RWPE2 (cell line): ENCODE data around the gene MAP7.

Experiments used
- ATAC-seq: fragments of 200-7000 bp; cut with Tn5 transposase; 3 replicates; pipeline ENCODE4 v1.9.1; 2021; ENCODE audit warnings: low read depth
- DNase-seq: peaks from one replicate; pipeline ENCODE4 v3.0.0-alpha.2; 2020; ENCODE audit warnings: low spot score
- H3K27ac ChIP-seq: fragments of 450-650 bp; 2 replicates; pipeline ENCODE4 v1.5.1; 2017; ENCODE audit warnings: mild to moderate bottlenecking; ENCODE audit not compliant: poor library complexity, severe bottlenecking
- H3K27me3 ChIP-seq: fragments of 250-450 bp; sonication (Bioruptor Pico); 2 replicates; pipeline ENCODE4 v1.5.1; 2021; ENCODE audit warnings: mild to moderate bottlenecking, moderate library complexity; ENCODE audit not compliant: insufficient read depth, poor library complexity, severe bottlenecking
- H3K36me3 ChIP-seq: fragments of 250-450 bp; sonication (Bioruptor Pico); 2 replicates; pipeline ENCODE4 v1.5.1; 2020; ENCODE audit warnings: low read depth, mild to moderate bottlenecking, moderate library complexity
- H3K4me1 ChIP-seq: fragments of 250-450 bp; sonication (Bioruptor Pico); 2 replicates; pipeline ENCODE4 v1.5.1; 2021; ENCODE audit warnings: mild to moderate bottlenecking, moderate library complexity; ENCODE audit not compliant: insufficient read depth, poor library complexity, severe bottlenecking
- H3K4me3 ChIP-seq: fragments of 250-450 bp; sonication (Bioruptor Pico); 2 replicates; pipeline ENCODE4 v1.5.1; 2021; ENCODE audit warnings: mild to moderate bottlenecking, moderate library complexity; ENCODE audit not compliant: severe bottlenecking
- H3K9me3 ChIP-seq: fragments of 250-450 bp; sonication (Bioruptor Pico); 2 replicates; pipeline ENCODE4 v1.5.1; 2021; ENCODE audit warnings: mild to moderate bottlenecking, moderate library complexity; ENCODE audit not compliant: severe bottlenecking
- TF ChIP-seq, protein P1 (sequence below): fragments of 450-650 bp; IDR thresholded peaks from one replicate; pipeline ENCODE4 v1.5.1; 2017; ENCODE audit warnings: mild to moderate bottlenecking, moderate library complexity; ENCODE audit not compliant: poor library complexity, severe bottlenecking

Gene MAP7

DNA sequence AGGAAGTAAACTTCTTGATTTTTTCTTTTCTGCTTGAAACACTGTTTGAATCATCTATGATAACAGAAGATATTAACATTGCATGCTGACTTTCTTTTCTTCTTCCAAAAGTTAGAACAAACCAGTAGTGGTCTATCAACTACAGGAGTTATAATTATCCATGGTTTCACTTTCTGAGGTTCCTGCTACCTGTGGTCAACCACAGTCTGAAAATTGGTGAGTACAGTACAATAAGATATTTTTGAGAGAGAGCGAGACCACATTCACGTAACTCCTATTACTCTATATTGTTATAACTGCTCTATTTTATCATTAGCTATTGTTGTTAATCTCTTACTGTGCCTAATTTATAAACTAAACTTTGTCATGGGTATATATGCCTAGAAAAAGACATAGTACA lies 86.1 kb downstream of the MAP7 start:
- ATAC-seq (no peak), DNase-seq (no peak)
- Histone ChIP-seq H3K4me1 (peaks cover 9% of the 10 kb centered on the region), H3K27ac (no peak overlapping the region), H3K4me3 (no peak overlapping the region), H3K9me3 (peaks cover 2% of the 10 kb centered on the region), H3K36me3 (no peaks in the 10 kb centered on the region), H3K27me3 (no peaks in the 10 kb centered on the region)
- TF ChIP-seq, protein P1, sequence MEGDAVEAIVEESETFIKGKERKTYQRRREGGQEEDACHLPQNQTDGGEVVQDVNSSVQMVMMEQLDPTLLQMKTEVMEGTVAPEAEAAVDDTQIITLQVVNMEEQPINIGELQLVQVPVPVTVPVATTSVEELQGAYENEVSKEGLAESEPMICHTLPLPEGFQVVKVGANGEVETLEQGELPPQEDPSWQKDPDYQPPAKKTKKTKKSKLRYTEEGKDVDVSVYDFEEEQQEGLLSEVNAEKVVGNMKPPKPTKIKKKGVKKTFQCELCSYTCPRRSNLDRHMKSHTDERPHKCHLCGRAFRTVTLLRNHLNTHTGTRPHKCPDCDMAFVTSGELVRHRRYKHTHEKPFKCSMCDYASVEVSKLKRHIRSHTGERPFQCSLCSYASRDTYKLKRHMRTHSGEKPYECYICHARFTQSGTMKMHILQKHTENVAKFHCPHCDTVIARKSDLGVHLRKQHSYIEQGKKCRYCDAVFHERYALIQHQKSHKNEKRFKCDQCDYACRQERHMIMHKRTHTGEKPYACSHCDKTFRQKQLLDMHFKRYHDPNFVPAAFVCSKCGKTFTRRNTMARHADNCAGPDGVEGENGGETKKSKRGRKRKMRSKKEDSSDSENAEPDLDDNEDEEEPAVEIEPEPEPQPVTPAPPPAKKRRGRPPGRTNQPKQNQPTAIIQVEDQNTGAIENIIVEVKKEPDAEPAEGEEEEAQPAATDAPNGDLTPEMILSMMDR: no peak

DNA sequence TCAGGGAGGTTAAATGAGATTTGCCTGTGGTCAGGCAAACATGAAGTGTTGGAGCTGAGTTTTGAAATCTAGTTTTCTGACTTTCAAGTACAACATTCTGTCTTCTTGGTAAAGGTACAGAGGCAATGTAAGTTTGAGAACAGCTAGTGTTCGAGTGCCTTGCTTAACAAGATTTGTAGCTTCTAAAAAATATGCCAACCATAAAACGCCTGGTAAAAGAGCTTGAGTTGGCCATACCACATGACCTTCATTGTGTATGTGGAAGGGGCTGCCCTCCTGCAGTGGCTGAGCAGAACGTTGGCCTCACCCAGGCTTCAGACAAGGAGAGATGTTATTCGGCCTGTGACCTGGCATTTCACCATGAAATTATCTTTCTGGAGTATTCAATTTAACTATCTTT lies 86.5 kb downstream of the MAP7 start:
- ATAC-seq: no peak
- no peak for DNase-seq

DNA sequence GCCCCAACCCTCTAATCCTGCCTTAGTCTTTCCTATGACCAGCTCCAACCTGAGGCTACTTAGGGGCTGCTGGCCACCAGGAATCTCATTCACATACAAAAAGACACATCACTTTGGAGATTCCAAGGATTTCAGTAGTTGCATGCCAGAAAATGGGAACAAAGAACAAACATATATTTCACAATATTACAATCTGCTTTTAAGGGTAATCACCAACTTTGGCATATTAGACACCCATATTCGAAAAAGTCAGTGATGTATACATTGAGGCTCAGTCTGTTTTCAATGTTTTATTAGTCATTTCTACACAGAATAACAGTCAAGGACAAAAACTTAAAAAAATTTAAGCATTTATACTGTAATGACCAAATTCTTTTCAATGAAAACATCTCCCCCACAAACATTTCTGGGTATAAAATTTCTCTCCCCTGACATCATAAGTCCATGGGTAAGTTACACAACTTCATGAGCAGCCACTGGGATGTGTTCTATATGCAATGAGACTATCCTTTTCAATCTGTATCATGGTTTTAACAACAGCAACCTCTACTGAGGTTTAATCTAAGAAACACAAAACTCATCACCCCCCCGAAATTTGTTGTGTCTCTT lies 103.5 kb downstream of the MAP7 start:
- no peak for DNase-seq
- Histone ChIP-seq H3K4me3 (no peak overlapping the region), H3K27ac (no peak overlapping the region), H3K36me3 (no peaks in the 10 kb centered on the region), H3K4me1 (no peaks in the 10 kb centered on the region), H3K27me3 (no peaks in the 10 kb centered on the region), H3K9me3 (no peaks in the 10 kb centered on the region)
- TF ChIP-seq, protein P1: no peak
- no peak for ATAC-seq

More for the DNA sequence above, 86.5 kb downstream of the MAP7 start:
- Histone ChIP-seq H3K9me3 (peaks cover 2% of the 10 kb centered on the region), H3K27me3 (no peaks in the 10 kb centered on the region), H3K27ac (no peak overlapping the region), H3K4me3 (no peak overlapping the region), H3K4me1 (peaks cover 9% of the 10 kb centered on the region), H3K36me3 (no peaks in the 10 kb centered on the region)
- TF ChIP-seq, protein P1: no peak

DNA sequence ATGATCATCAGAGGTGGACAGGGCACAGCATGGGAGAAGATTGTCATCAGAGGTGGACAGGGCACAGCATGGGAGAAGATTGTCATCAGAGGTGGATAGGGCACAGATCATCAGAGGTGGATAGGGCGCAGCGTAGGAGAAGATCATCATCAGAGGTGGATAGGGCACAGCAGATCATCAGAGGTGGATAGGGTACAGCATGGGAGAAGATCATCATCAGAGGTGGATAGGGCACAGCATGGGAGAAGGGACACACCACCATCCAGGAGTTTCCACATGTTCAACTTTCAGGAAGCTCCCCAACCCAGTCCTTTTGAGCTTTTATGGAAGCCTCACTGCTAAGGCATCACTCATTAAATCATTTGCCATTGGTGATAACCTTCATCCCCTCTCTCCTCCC lies 104.1 kb downstream of the MAP7 start:
- Histone ChIP-seq H3K36me3 (no peaks in the 10 kb centered on the region), H3K9me3 (no peaks in the 10 kb centered on the region), H3K4me1 (peaks cover 1% of the 10 kb centered on the region), H3K27ac (no peak overlapping the region), H3K27me3 (no peaks in the 10 kb centered on the region), H3K4me3 (no peak overlapping the region)
- ATAC-seq (no peak), DNase-seq (no peak)
- TF ChIP-seq, protein P1: no peak

DNA sequence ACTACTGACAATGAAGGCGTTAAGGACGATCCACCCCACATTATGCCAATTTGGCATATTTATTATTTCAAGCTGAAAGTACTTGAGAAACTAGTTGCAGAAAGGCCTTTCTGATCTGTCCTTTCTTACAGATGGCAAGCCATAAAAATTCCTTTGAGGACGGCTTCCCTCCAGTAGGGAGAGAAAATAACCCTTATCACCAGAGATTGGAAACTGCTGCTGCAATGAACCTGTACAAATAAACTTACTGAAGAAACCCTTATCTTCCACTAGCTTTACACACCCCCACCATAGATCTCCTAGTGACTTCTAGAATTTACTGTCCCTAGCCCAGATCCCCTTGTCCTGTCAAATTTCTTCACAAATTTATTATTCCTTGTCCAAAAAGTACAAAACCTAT lies 105.2 kb downstream of the MAP7 start:
- Histone ChIP-seq H3K4me1 (peaks cover 12% of the 10 kb centered on the region), H3K27me3 (no peaks in the 10 kb centered on the region), H3K36me3 (no peaks in the 10 kb centered on the region), H3K9me3 (no peaks in the 10 kb centered on the region), H3K27ac (no peak overlapping the region), H3K4me3 (no peak overlapping the region)
- DNase-seq (no peak), ATAC-seq (no peak)
- TF ChIP-seq, protein P1: no peak
